IPS DF 6.9 (cell line): ENCODE data around the gene MACROD2.

Experiments used
- DNase-seq: peaks from one replicate; pipeline ENCODE4 v3.0.0-alpha.2; 2013; ENCODE audit warnings: low read depth, low spot score
- H3K27ac ChIP-seq: one replicate; pipeline ENCODE4 v1.5.1; 2013; ENCODE audit warnings: low read length, control low read depth
- H3K27me3 ChIP-seq: 2 replicates; pipeline ENCODE4 v1.6.1; 2013; ENCODE audit warnings: mild to moderate bottlenecking, low read length; ENCODE audit not compliant: control insufficient read depth, insufficient read depth
- H3K36me3 ChIP-seq: 2 replicates; pipeline ENCODE4 v1.6.1; 2013; ENCODE audit warnings: low read length; ENCODE audit not compliant: control insufficient read depth, insufficient read depth
- H3K4me1 ChIP-seq: 2 replicates; pipeline ENCODE4 v1.6.1; 2013; ENCODE audit warnings: low read length; ENCODE audit not compliant: control insufficient read depth, insufficient read depth
- H3K4me3 ChIP-seq: 2 replicates; pipeline ENCODE4 v1.5.1; 2013; ENCODE audit warnings: mild to moderate bottlenecking, low read length
- H3K9me3 ChIP-seq: 2 replicates; pipeline ENCODE4 v1.6.1; 2013; ENCODE audit warnings: low read length, inconsistent platforms; ENCODE audit not compliant: control insufficient read depth, insufficient read depth
- WGBS: extraction: QIAGEN DNeasy Blood & Tissue Kit; methylation state at CpG from one replicate; pipeline ENCODE4 v1.1.7; 2013; ENCODE audit warnings: mixed read lengths, missing lambda C conversion rate; ENCODE audit not compliant: insufficient read length, insufficient coverage; 5-methylcytosine and 5-hydroxymethylcytosine counted together

The MACROD2 gene

DNA sequence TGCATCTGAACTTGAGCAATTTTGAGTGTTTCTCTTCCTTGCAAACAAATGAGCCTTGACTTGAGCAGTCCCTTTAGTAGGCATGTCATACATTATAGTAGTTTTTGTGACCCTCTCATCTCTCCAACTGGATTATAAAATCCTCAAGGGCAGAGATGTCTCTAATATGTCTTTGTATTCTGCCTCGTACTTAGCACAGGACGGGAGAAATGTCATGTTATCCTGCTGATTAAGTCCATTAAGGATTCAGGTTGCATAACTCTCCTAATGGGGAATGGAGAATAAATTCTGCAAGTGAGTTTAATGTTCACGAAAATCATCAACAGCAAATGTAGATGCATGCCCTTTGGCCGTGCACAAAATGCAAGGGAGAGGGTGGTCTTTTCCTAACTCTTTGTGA lies 1635.0 kb downstream of the MACROD2 start:
- DNase-seq = no peak
- WGBS = no CpG with 5 or more reads among the region's 4 CpGs
- Histone ChIP-seq H3K4me1 (0 out of 2 replicates have a peak, but pooled peaks cover 1% of the 10 kb centered on the region), H3K4me3 (no peak overlapping the region), H3K9me3 (no peaks in the 10 kb centered on the region), H3K36me3 (no peaks in the 10 kb centered on the region), H3K27me3 (no peaks in the 10 kb centered on the region; the same call in 1 of the 2 replicates), H3K27ac (no peak overlapping the region)

DNA sequence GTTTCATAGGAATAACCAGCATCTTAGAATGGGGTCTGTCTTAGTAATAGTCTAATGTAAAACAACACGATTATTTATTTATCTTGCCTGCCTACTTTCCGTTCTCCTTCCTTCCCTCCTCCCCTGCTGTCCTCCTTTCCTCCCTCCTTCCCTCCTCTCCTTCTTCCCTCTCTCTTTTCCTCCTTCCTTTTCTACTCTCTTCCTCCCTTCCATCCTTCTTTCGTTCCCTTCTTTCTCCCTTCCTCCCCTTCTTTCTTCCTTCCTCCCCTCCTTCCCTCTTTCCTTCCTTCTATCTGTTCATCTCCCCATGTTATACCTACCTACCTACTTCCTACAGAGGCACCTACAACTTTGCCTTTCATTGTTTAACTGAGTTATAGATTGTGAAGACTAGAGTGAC lies 1637.4 kb downstream of the MACROD2 start:
- 91% methylated on average over 1 of the region's 3 CpGs for WGBS
- Histone ChIP-seq H3K4me1 (peaks cover 2% of the 10 kb centered on the region; the same call in 1 of the 2 replicates), H3K27me3 (no peaks in the 10 kb centered on the region; the same call in 1 of the 2 replicates), H3K36me3 (no peaks in the 10 kb centered on the region), H3K27ac (no peak overlapping the region), H3K9me3 (no peaks in the 10 kb centered on the region), H3K4me3 (no peak overlapping the region)
- no peak for DNase-seq

GRCh38 chr20:15634102-15634501 lies 1638.8 kb downstream of the MACROD2 start:
- Histone ChIP-seq H3K27me3 (no peaks in the 10 kb centered on the region; the same call in 1 of the 2 replicates), H3K4me3 (no peak overlapping the region), H3K4me1 (peaks cover 2% of the 10 kb centered on the region; the same call in 1 of the 2 replicates), H3K36me3 (no peaks in the 10 kb centered on the region), H3K9me3 (no peaks in the 10 kb centered on the region), H3K27ac (no peak overlapping the region)
- WGBS = no CpG with 5 or more reads among the region's 2 CpGs
- no peak for DNase-seq

GRCh38 chr20:15637546-15637945 lies 1642.2 kb downstream of the MACROD2 start:
- peaks cover 2% of the 10 kb centered on the region; the same call in 1 of the 2 replicates for H3K4me1 ChIP-seq
- WGBS = no CpG with 5 or more reads among the region's 5 CpGs
- no peaks in the 10 kb centered on the region for H3K9me3 ChIP-seq
- H3K27ac ChIP-seq = no peak overlapping the region
- no peaks in the 10 kb centered on the region for H3K36me3 ChIP-seq
- H3K4me3 ChIP-seq = no peak overlapping the region
- DNase-seq = no peak
- no peaks in the 10 kb centered on the region for H3K27me3 ChIP-seq

GRCh38 chr20:15637950-15638754 lies 1642.8 kb downstream of the MACROD2 start:
- H3K9me3 ChIP-seq = no peaks in the 10 kb centered on the region
- H3K4me1 ChIP-seq = peaks cover 2% of the 10 kb centered on the region; the same call in 1 of the 2 replicates
- H3K36me3 ChIP-seq = no peaks in the 10 kb centered on the region
- H3K27ac ChIP-seq = no peak overlapping the region
- no peak for DNase-seq
- no peak overlapping the region for H3K4me3 ChIP-seq
- WGBS = no CpG with 5 or more reads among the region's 5 CpGs
- H3K27me3 ChIP-seq = no peaks in the 10 kb centered on the region

- WGBS = no CpG with 5 or more reads among the region's 5 CpGs
- H3K27ac ChIP-seq = no peak overlapping the region
- no peaks in the 10 kb centered on the region for H3K36me3 ChIP-seq
- no peaks in the 10 kb centered on the region for H3K27me3 ChIP-seq
- H3K4me1 ChIP-seq = peaks cover 2% of the 10 kb centered on the region; the same call in 1 of the 2 replicates
- no peak for DNase-seq
- no peak overlapping the region for H3K4me3 ChIP-seq
- no peaks in the 10 kb centered on the region for H3K9me3 ChIP-seq
Observed at GRCh38 chr20:15638816-15639215, 1643.5 kb downstream of the MACROD2 start.

DNA sequence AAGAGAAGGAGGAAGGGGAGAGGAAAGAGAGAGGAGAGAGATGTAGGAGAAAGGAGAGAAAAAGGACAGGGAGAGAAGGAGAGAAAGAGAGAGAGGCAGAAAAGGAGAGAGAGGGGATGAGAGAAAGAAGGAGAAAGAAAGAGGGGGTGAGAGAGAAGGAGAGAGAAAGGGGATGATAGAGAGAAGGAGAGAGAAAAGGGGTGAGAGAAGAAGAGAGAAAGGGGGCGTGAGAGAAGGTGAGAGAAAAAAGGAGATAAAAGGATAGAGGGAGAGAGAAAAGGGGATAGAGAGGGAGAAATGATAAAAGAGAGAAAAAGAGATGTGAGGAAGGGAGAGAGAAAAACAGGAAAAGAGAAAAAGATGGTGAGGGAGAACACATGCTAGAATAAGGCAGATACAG lies 1644.5 kb downstream of the MACROD2 start:
- Histone ChIP-seq H3K27me3 (no peaks in the 10 kb centered on the region), H3K4me1 (peaks cover 2% of the 10 kb centered on the region; the same call in 1 of the 2 replicates), H3K36me3 (no peaks in the 10 kb centered on the region), H3K9me3 (no peaks in the 10 kb centered on the region), H3K27ac (no peak overlapping the region), H3K4me3 (no peak overlapping the region)
- DNase-seq = no peak
- 98% methylated on average over 1 of the region's 1 CpG for WGBS

GRCh38 chr20:15642109-15642508 lies 1646.8 kb downstream of the MACROD2 start:
- Histone ChIP-seq H3K36me3 (no peaks in the 10 kb centered on the region), H3K27ac (no peak overlapping the region), H3K4me1 (peaks cover 2% of the 10 kb centered on the region; the same call in 1 of the 2 replicates), H3K27me3 (no peaks in the 10 kb centered on the region), H3K9me3 (no peaks in the 10 kb centered on the region), H3K4me3 (no peak overlapping the region)
- no peak for DNase-seq
- no CpG with 5 or more reads among the region's 6 CpGs for WGBS

- no CpG with 5 or more reads among the region's 4 CpGs for WGBS
- no peaks in the 10 kb centered on the region for H3K9me3 ChIP-seq
- H3K27me3 ChIP-seq = no peaks in the 10 kb centered on the region
- H3K27ac ChIP-seq = no peak overlapping the region
- H3K36me3 ChIP-seq = no peaks in the 10 kb centered on the region
- no peak overlapping the region for H3K4me3 ChIP-seq
- no peaks in the 10 kb centered on the region for H3K4me1 ChIP-seq
- DNase-seq = no peak
Observed at GRCh38 chr20:15642676-15643075, 1647.4 kb downstream of the MACROD2 start.

- no peak for DNase-seq
- Histone ChIP-seq H3K36me3 (no peaks in the 10 kb centered on the region), H3K4me3 (no peak overlapping the region), H3K9me3 (no peaks in the 10 kb centered on the region), H3K4me1 (no peaks in the 10 kb centered on the region), H3K27me3 (no peaks in the 10 kb centered on the region), H3K27ac (no peak overlapping the region)
- no CpG with 5 or more reads among the region's 2 CpGs for WGBS
Observed at GRCh38 chr20:15643713-15644112, 1648.4 kb downstream of the MACROD2 start.

DNA sequence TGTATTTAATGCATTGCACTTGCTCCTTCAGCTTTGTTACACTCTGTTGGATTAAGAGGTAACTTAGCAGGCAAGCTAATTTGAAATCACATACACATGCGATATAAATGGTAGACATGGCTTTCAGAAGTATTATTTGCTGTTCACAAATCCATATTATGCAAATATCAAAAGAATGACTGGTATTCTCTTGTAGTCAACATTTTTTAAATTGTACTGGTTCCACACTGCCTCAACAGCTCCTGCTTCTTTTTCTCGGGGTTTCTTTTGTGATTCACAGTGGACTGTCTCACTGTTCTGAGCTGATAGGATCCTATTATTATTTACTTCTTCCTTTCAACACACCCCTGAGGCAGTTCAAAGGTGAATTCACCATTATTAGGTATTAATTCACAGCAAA lies 1650.5 kb downstream of the MACROD2 start:
- Histone ChIP-seq H3K9me3 (no peaks in the 10 kb centered on the region), H3K27me3 (no peaks in the 10 kb centered on the region), H3K4me3 (no peak overlapping the region), H3K4me1 (no peaks in the 10 kb centered on the region), H3K27ac (no peak overlapping the region), H3K36me3 (no peaks in the 10 kb centered on the region)
- DNase-seq = no peak
- WGBS = no CpG with 5 or more reads among the region's 2 CpGs
